CD14-positive monocyte (primary cell): ENCODE results near the gene PLEKHJ1. TPM values are rescaled to one million over a fixed set of nuclear protein-coding genes. Genes with fewer than 3 reads are reported as not detected.

Experiments
- DNase-seq, 3 donors: peaks; one replicate each; pipeline ENCODE4 v3.0.0-alpha.2; 2011 to 2022
- H2AFZ ChIP-seq: 2 replicates; pipeline ENCODE4 v1.6.0; 2012; ENCODE audit warnings: mild to moderate bottlenecking, low read depth, low read length, inconsistent platforms; ENCODE audit not compliant: insufficient read depth, poor library complexity, severe bottlenecking
- H3K27ac ChIP-seq, 2 donors: 1 replicate in 1 of 2; 2 replicates in 1 of 2; pipeline ENCODE4 v1.5.1; 2012 to 2013; ENCODE audit warnings: low read length in 2 of 2, control low read depth in 1 of 2, inconsistent platforms in 1 of 2, low read depth in 1 of 2, mild to moderate bottlenecking in 1 of 2
- H3K27me3 ChIP-seq, 2 donors: one replicate each; pipeline versions ENCODE4 v1.6.0 to v1.6.1; 2011 to 2013; ENCODE audit warnings: low read length in 2 of 2; ENCODE audit not compliant: control insufficient read depth in 2 of 2, insufficient read depth in 2 of 2
- H3K36me3 ChIP-seq, 2 donors: replicated peaks in 1 of 2; 1 replicate in 1 of 2; 2 replicates in 1 of 2; pipeline versions ENCODE4 v1.5.1 to v1.6.1; 2012 to 2013; ENCODE audit warnings: low read length in 2 of 2, control low read depth in 1 of 2, inconsistent platforms in 1 of 2, mild to moderate bottlenecking in 1 of 2; ENCODE audit not compliant: insufficient read depth in 2 of 2, control insufficient read depth in 1 of 2
- H3K4me1 ChIP-seq, 2 donors: 1 replicate in 1 of 2; 2 replicates in 1 of 2; pipeline versions ENCODE4 v1.5.1 to v1.6.1; 2012 to 2013; ENCODE audit warnings: low read length in 2 of 2, control low read depth in 1 of 2, inconsistent platforms in 1 of 2, mild to moderate bottlenecking in 1 of 2, moderate library complexity in 1 of 2; ENCODE audit not compliant: insufficient read depth in 2 of 2, control insufficient read depth in 1 of 2
- H3K4me2 ChIP-seq: replicated peaks from 2 replicates; pipeline ENCODE3; 2012; ENCODE audit warnings: low read length, moderate library complexity, mild to moderate bottlenecking; ENCODE audit not compliant: poor library complexity, severe bottlenecking; ENCODE audit errors: extremely low read depth
- H3K4me3 ChIP-seq, 3 experiments: fragments of 200-600 bp in 1 of 3; sonication (generic) in 1 of 3; replicated peaks in 1 of 3; 1 replicate in 2 of 3; 2 replicates in 1 of 3; pipeline ENCODE4 v1.5.1; 2011 to 2013; ENCODE audit warnings: low read length in 3 of 3, mild to moderate bottlenecking in 3 of 3, control low read depth in 2 of 3, low read depth in 2 of 3, inconsistent platforms in 1 of 3, moderate library complexity in 1 of 3
- H3K79me2 ChIP-seq: 2 replicates; pipeline ENCODE4 v1.6.0; 2012; ENCODE audit warnings: mild to moderate bottlenecking, control low read depth, inconsistent platforms, low read length, moderate library complexity; ENCODE audit not compliant: insufficient read depth
- H3K9ac ChIP-seq: 2 replicates; pipeline ENCODE4 v1.6.0; 2017; ENCODE audit warnings: low read length, mild to moderate bottlenecking; ENCODE audit not compliant: insufficient read depth, poor library complexity, severe bottlenecking
- H3K9me3 ChIP-seq, 2 donors: replicated peaks in 1 of 2; 1 replicate in 1 of 2; 2 replicates in 1 of 2; pipeline versions ENCODE4 v1.5.1 to v1.6.1; 2012 to 2013; ENCODE audit warnings: low read length in 2 of 2, control low read depth in 1 of 2; ENCODE audit not compliant: control insufficient read depth in 1 of 2, insufficient read depth in 1 of 2
- H4K20me1 ChIP-seq: 2 replicates; pipeline ENCODE4 v1.6.0; 2012; ENCODE audit warnings: mild to moderate bottlenecking, low read length, control low read depth, moderate library complexity; ENCODE audit not compliant: insufficient read depth
- H3K27ac Mint-ChIP-seq, 7 donors: one replicate each; pipeline ENCODE4 v1.8.0; 2020; ENCODE audit warnings: mild to moderate bottlenecking in 7 of 7, mixed read lengths in 7 of 7, moderate library complexity in 6 of 7, inconsistent platforms in 2 of 7
- H3K27me3 Mint-ChIP-seq, 3 donors: one replicate each; pipeline ENCODE4 v1.8.0; 2021 to 2022; ENCODE audit warnings: low read depth in 3 of 3, mild to moderate bottlenecking in 3 of 3, mixed read lengths in 3 of 3, moderate library complexity in 3 of 3, inconsistent platforms in 1 of 3
- H3K36me3 Mint-ChIP-seq, 2 donors: one replicate each; pipeline ENCODE4 v1.8.0; 2020; ENCODE audit warnings: mixed read lengths in 2 of 2, inconsistent platforms in 1 of 2, mild to moderate bottlenecking in 1 of 2
- H3K4me1 Mint-ChIP-seq: one replicate; pipeline ENCODE4 v1.8.0; 2020; ENCODE audit warnings: mild to moderate bottlenecking, mixed read lengths
- H3K4me3 Mint-ChIP-seq, 2 donors: one replicate each; pipeline ENCODE4 v1.8.0; 2020; ENCODE audit warnings: mild to moderate bottlenecking in 2 of 2, mixed read lengths in 2 of 2, moderate library complexity in 1 of 2
- H3K9me3 Mint-ChIP-seq, 7 donors: one replicate each; pipeline ENCODE4 v1.8.0; 2020 to 2022; ENCODE audit warnings: mixed read lengths in 7 of 7, mild to moderate bottlenecking in 6 of 7, moderate library complexity in 6 of 7, inconsistent platforms in 2 of 7
- CTCF ChIP-seq: fragments of 200-600 bp; IDR thresholded peaks from one replicate; pipeline ENCODE4 v1.8.0; 2022; ENCODE audit warnings: antibody characterized with exemption, mild to moderate bottlenecking
- WGBS: methylation state at CpG from one replicate; pipeline ENCODE4 v1.1.5; 2013; ENCODE audit warnings: missing lambda C conversion rate; ENCODE audit not compliant: insufficient coverage; 5-methylcytosine and 5-hydroxymethylcytosine counted together
- intact Hi-C, 2 donors: fragments of 100-400 bp; cut with micrococcal nuclease; formaldehyde crosslinking; loops; one replicate each; pipeline versions ENCODE4 v1.15.0 to v1.15.1; 2023
- polyA plus RNA-seq, 3 donors: library from polyadenylated mRNA; depleted of rRNA in 1 of 3; unstranded in 2 of 3; stranded (reverse) in 1 of 3; fragments of 300-500 nt in 2 of 3; fragments of >200 nt in 1 of 3; fragmentation: Illumina TruSeq in 2 of 3; gene quantifications; 1 replicate in 2 of 3; 2 replicates in 1 of 3; pipeline ENCODE4 v1.2.3, GENCODE V29; 2012 to 2021

The PLEKHJ1 gene
- polyA plus RNA-seq, 3 donors = 62.1 to 90.0 (median 69.0) TPM

GRCh38 chr19:2252055-2252796 is 16.1 kb upstream of the PLEKHJ1 start:
- intact Hi-C loops = no loop called here
- no peak overlapping the region for H3K27ac Mint-ChIP-seq
- Histone ChIP-seq H4K20me1 (peaks cover 55% of the 10 kb centered on the region), H3K27ac (no peak overlapping the region), H3K4me2 (peak overlapping the region; percentile 74), H3K36me3 (peaks cover 16 to 18% of the 10 kb centered on the region in 2 donors), H3K4me3 (peak overlapping the region in 2 of 3 experiments; percentile 20 to 70), H3K9ac (no peak overlapping the region), H3K4me1 (peaks cover 32 to 42% of the 10 kb centered on the region in 2 donors), H3K9me3 (peaks cover 0 to 14% of the 10 kb centered on the region in 2 donors), H3K27me3 (peaks cover 18 to 51% of the 10 kb centered on the region in 2 donors), H3K79me2 (no peaks in the 10 kb centered on the region), H2AFZ (peak overlapping the region; percentile 71)
- H3K9me3 Mint-ChIP-seq = peaks cover 0 to 8% (median 0%) of the 10 kb centered on the region in 7 donors
- H3K36me3 Mint-ChIP-seq = peaks cover 11 to 15% of the 10 kb centered on the region in 2 donors
- no peak for DNase-seq
- H3K4me1 Mint-ChIP-seq = peaks cover 22% of the 10 kb centered on the region
- peak overlapping the region; percentile 66 to 84 for H3K4me3 Mint-ChIP-seq
- peaks cover 42 to 73% (median 42%) of the 10 kb centered on the region in 3 donors for H3K27me3 Mint-ChIP-seq
- no peak for TF ChIP-seq CTCF
- WGBS = 3% methylated on average over 74 of the region's 74 CpGs

- H3K4me3 Mint-ChIP-seq = peak overlapping the region; percentile 66 to 84
- Histone ChIP-seq H3K4me1 (peaks cover 32 to 42% of the 10 kb centered on the region in 2 donors), H4K20me1 (peaks cover 63% of the 10 kb centered on the region), H3K9ac (no peak overlapping the region), H3K4me3 (peak overlapping the region in 2 of 3 experiments; percentile 20 to 70), H3K36me3 (peaks cover 25 to 26% of the 10 kb centered on the region in 2 donors), H2AFZ (peak overlapping the region; percentile 71), H3K4me2 (peak overlapping the region; percentile 74), H3K27me3 (peaks cover 18 to 51% of the 10 kb centered on the region in 2 donors), H3K27ac (no peak overlapping the region), H3K79me2 (no peaks in the 10 kb centered on the region), H3K9me3 (peaks cover 0 to 14% of the 10 kb centered on the region in 2 donors)
- intact Hi-C loops = no loop called here
- TF ChIP-seq CTCF = no peak
- peaks cover 22% of the 10 kb centered on the region for H3K4me1 Mint-ChIP-seq
- no peak overlapping the region for H3K27ac Mint-ChIP-seq
- H3K36me3 Mint-ChIP-seq = peaks cover 17 to 24% of the 10 kb centered on the region in 2 donors
- 4% methylated on average over 125 of the region's 125 CpGs for WGBS
- DNase-seq = no peak
- peaks cover 0 to 8% (median 0%) of the 10 kb centered on the region in 7 donors for H3K9me3 Mint-ChIP-seq
- peaks cover 41 to 70% (median 42%) of the 10 kb centered on the region in 3 donors for H3K27me3 Mint-ChIP-seq
Measured at GRCh38 chr19:2251106-2252054, 15.3 kb upstream of the PLEKHJ1 start.
